Activated naive CD8-positive, alpha-beta T cell treated with anti-CD3 and anti-CD28 coated beads for 36 hours (primary cell): ENCODE measurements around the gene MEP1A. TPM values are rescaled to one million over a fixed set of nuclear protein-coding genes. Genes with fewer than 3 reads are reported as not detected.
"Not testable (repeated sequence)": the region's sequence is repeated elsewhere in the genome, so short reads cannot be mapped to it uniquely, and the experiment has no call there.

Experiments
- DNase-seq: peaks from one replicate; pipeline ENCODE4 v3.0.0; 2021
- H3K27ac Mint-ChIP-seq: one replicate; pipeline ENCODE4 v1.8.0; 2022; ENCODE audit warnings: mild to moderate bottlenecking, moderate library complexity, mixed read lengths
- H3K27me3 Mint-ChIP-seq: one replicate; pipeline ENCODE4 v1.8.0; 2022; ENCODE audit warnings: mild to moderate bottlenecking, mixed read lengths
- H3K36me3 Mint-ChIP-seq: one replicate; pipeline ENCODE4 v1.8.0; 2021; ENCODE audit warnings: mild to moderate bottlenecking, mixed read lengths
- H3K4me1 Mint-ChIP-seq: one replicate; pipeline ENCODE4 v1.8.0; 2021; ENCODE audit warnings: mixed read lengths
- H3K4me3 Mint-ChIP-seq: one replicate; pipeline ENCODE4 v1.8.0; 2022; ENCODE audit warnings: mild to moderate bottlenecking, moderate library complexity, mixed read lengths
- H3K9me3 Mint-ChIP-seq: one replicate; pipeline ENCODE4 v1.8.0; 2022; ENCODE audit warnings: mixed read lengths
- total RNA-seq, 2 experiments: library from RNA; stranded (reverse); gene quantifications; one replicate each; pipeline ENCODE4 v1.2.3, GENCODE V29; 2021

Gene MEP1A
- total RNA-seq, 2 experiments from 2014 or later: not detected

GRCh38 chr6:46790355-46790874, 2.8 kb upstream of the MEP1A start:
- Mint-ChIP-seq H3K4me3 (no peak overlapping the region), H3K9me3 (no peaks in the 10 kb centered on the region), H3K36me3 (no peaks in the 10 kb centered on the region), H3K27me3 (peaks cover 17% of the 10 kb centered on the region), H3K4me1 (no peaks in the 10 kb centered on the region), H3K27ac (no peak overlapping the region)
- no peak for DNase-seq

- Mint-ChIP-seq H3K4me3 (no peak overlapping the region), H3K27me3 (peaks cover 9% of the 10 kb centered on the region), H3K9me3 (no peaks in the 10 kb centered on the region), H3K36me3 (no peaks in the 10 kb centered on the region), H3K4me1 (no peaks in the 10 kb centered on the region), H3K27ac (no peak overlapping the region)
- no peak for DNase-seq
Measured at GRCh38 chr6:46792635-46793034, 554 bp upstream of the MEP1A start.

GRCh38 chr6:46794068-46794467, 879 bp downstream of the MEP1A start:
- H3K9me3 Mint-ChIP-seq: no peaks in the 10 kb centered on the region
- no peak overlapping the region for H3K27ac Mint-ChIP-seq
- no peak overlapping the region for H3K4me3 Mint-ChIP-seq
- no peaks in the 10 kb centered on the region for H3K4me1 Mint-ChIP-seq
- DNase-seq: no peak
- H3K27me3 Mint-ChIP-seq: no peaks in the 10 kb centered on the region
- no peaks in the 10 kb centered on the region for H3K36me3 Mint-ChIP-seq

- Mint-ChIP-seq H3K27me3 (no peaks in the 10 kb centered on the region), H3K36me3 (no peaks in the 10 kb centered on the region), H3K4me3 (no peak overlapping the region), H3K27ac (no peak overlapping the region), H3K9me3 (no peaks in the 10 kb centered on the region), H3K4me1 (no peaks in the 10 kb centered on the region)
- no peak for DNase-seq
Measured at GRCh38 chr6:46795816-46796215, 2.6 kb downstream of the MEP1A start.

GRCh38 chr6:46796848-46797580, 3.8 kb downstream of the MEP1A start:
- Mint-ChIP-seq H3K4me1 (no peaks in the 10 kb centered on the region), H3K27me3 (peaks cover 5% of the 10 kb centered on the region), H3K9me3 (no peaks in the 10 kb centered on the region), H3K36me3 (no peaks in the 10 kb centered on the region), H3K4me3 (no peak overlapping the region), H3K27ac (no peak overlapping the region)
- no peak for DNase-seq

- no peak for DNase-seq
- Mint-ChIP-seq H3K9me3 (no peaks in the 10 kb centered on the region), H3K4me3 (no peak overlapping the region), H3K36me3 (no peaks in the 10 kb centered on the region), H3K4me1 (no peaks in the 10 kb centered on the region), H3K27ac (no peak overlapping the region), H3K27me3 (peaks cover 12% of the 10 kb centered on the region)
Measured at GRCh38 chr6:46799657-46800056, 6.5 kb downstream of the MEP1A start.

- Mint-ChIP-seq H3K4me3 (no peak overlapping the region), H3K4me1 (no peaks in the 10 kb centered on the region), H3K36me3 (no peaks in the 10 kb centered on the region), H3K27ac (no peak overlapping the region), H3K9me3 (no peaks in the 10 kb centered on the region), H3K27me3 (peaks cover 75% of the 10 kb centered on the region)
- no peak for DNase-seq
Measured at GRCh38 chr6:46808806-46809205, 15.6 kb downstream of the MEP1A start.

GRCh38 chr6:46815130-46815529, 21.9 kb downstream of the MEP1A start:
- H3K36me3 Mint-ChIP-seq: no peaks in the 10 kb centered on the region
- H3K27ac Mint-ChIP-seq: no peak overlapping the region
- H3K4me1 Mint-ChIP-seq: no peaks in the 10 kb centered on the region
- DNase-seq: no peak
- H3K9me3 Mint-ChIP-seq: no peaks in the 10 kb centered on the region
- no peak overlapping the region for H3K4me3 Mint-ChIP-seq
- peaks cover 59% of the 10 kb centered on the region for H3K27me3 Mint-ChIP-seq

- peaks cover 44% of the 10 kb centered on the region for H3K27me3 Mint-ChIP-seq
- H3K36me3 Mint-ChIP-seq: no peaks in the 10 kb centered on the region
- no peak for DNase-seq
- no peaks in the 10 kb centered on the region for H3K9me3 Mint-ChIP-seq
- no peaks in the 10 kb centered on the region for H3K4me1 Mint-ChIP-seq
- no peak overlapping the region for H3K27ac Mint-ChIP-seq
- no peak overlapping the region for H3K4me3 Mint-ChIP-seq
Measured at GRCh38 chr6:46816626-46817025, 23.4 kb downstream of the MEP1A start.

GRCh38 chr6:46819561-46819960, 26.4 kb downstream of the MEP1A start:
- Mint-ChIP-seq H3K4me3 (no peak overlapping the region), H3K36me3 (no peaks in the 10 kb centered on the region)

GRCh38 chr6:46821458-46821881, 28.3 kb downstream of the MEP1A start:
- H3K4me1 Mint-ChIP-seq: no peaks in the 10 kb centered on the region
- no peak for DNase-seq
- no peaks in the 10 kb centered on the region for H3K36me3 Mint-ChIP-seq
- peaks cover 11% of the 10 kb centered on the region for H3K27me3 Mint-ChIP-seq
- H3K27ac Mint-ChIP-seq: no peak overlapping the region
- no peaks in the 10 kb centered on the region for H3K9me3 Mint-ChIP-seq
- no peak overlapping the region for H3K4me3 Mint-ChIP-seq

More at GRCh38 chr6:46819561-46819960, 26.4 kb downstream of the MEP1A start:
- no peak for DNase-seq
- peaks cover 21% of the 10 kb centered on the region for H3K27me3 Mint-ChIP-seq
- H3K27ac Mint-ChIP-seq: no peak overlapping the region
- H3K4me1 Mint-ChIP-seq: no peaks in the 10 kb centered on the region
- H3K9me3 Mint-ChIP-seq: no peaks in the 10 kb centered on the region

- Mint-ChIP-seq H3K27ac (no peak overlapping the region), H3K4me3 (no peak overlapping the region), H3K9me3 (no peaks in the 10 kb centered on the region), H3K36me3 (no peaks in the 10 kb centered on the region), H3K4me1 (no peaks in the 10 kb centered on the region), H3K27me3 (peaks cover 20% of the 10 kb centered on the region)
- no peak for DNase-seq
Measured at GRCh38 chr6:46828939-46829338, 35.8 kb downstream of the MEP1A start.

- no peaks in the 10 kb centered on the region for H3K9me3 Mint-ChIP-seq
- no peak overlapping the region for H3K27ac Mint-ChIP-seq
- H3K4me1 Mint-ChIP-seq: no peaks in the 10 kb centered on the region
- no peak for DNase-seq
- H3K36me3 Mint-ChIP-seq: no peaks in the 10 kb centered on the region
- H3K27me3 Mint-ChIP-seq: peaks cover 14% of the 10 kb centered on the region
- H3K4me3 Mint-ChIP-seq: no peak overlapping the region
Measured at GRCh38 chr6:46832816-46833215, 39.6 kb downstream of the MEP1A start.

- H3K27me3 Mint-ChIP-seq, H3K36me3 Mint-ChIP-seq, H3K4me3 Mint-ChIP-seq, H3K9me3 Mint-ChIP-seq, H3K27ac Mint-ChIP-seq, H3K4me1 Mint-ChIP-seq, DNase-seq: not testable (repeated sequence)
Measured at GRCh38 chr6:46834257-46834916, 41.2 kb downstream of the MEP1A start.

- H3K9me3 Mint-ChIP-seq, DNase-seq, H3K27ac Mint-ChIP-seq, H3K27me3 Mint-ChIP-seq, H3K4me1 Mint-ChIP-seq, H3K36me3 Mint-ChIP-seq, H3K4me3 Mint-ChIP-seq: not testable (repeated sequence)
Measured at GRCh38 chr6:46834991-46835390, 41.8 kb downstream of the MEP1A start.

- no peak overlapping the region for H3K27ac Mint-ChIP-seq
- peaks cover 4% of the 10 kb centered on the region for H3K36me3 Mint-ChIP-seq
- H3K9me3 Mint-ChIP-seq: peaks cover 15% of the 10 kb centered on the region
- no peak for DNase-seq
- H3K4me3 Mint-ChIP-seq: no peak overlapping the region
- H3K27me3 Mint-ChIP-seq: no peaks in the 10 kb centered on the region
- no peaks in the 10 kb centered on the region for H3K4me1 Mint-ChIP-seq
Measured at GRCh38 chr6:46838033-46838432, 44.8 kb downstream of the MEP1A start.
